ENCODE data around the gene MSRB3.

MSRB3 gene

GRCh38 chr12:65278576-65279368, at the start of gene MSRB3:
MSRB3 (plus strand) TSS chr12:65278683; CDS start chr12:65308580, 29,897 bp downstream.
- DNase-seq = peak; percentile 24
- in situ Hi-C loops (cut with MboI; ENCODE audit: low pct_unique_long_range_greater_than_20kb, low sequenced_read_pairs) = loop anchor here (25.0 kb wide), 1 partner anchor 391 kb away; no protein-coding TSS in a partner anchor

- in situ Hi-C loops (cut with MboI; ENCODE audit: low pct_unique_long_range_greater_than_20kb, low sequenced_read_pairs) = loop anchor here (25.0 kb wide), 1 partner anchor 117 kb away; the partner anchor contains the start of gene WIF1
- DNase-seq = no peak
Measured at GRCh38 chr12:65229441-65229840, 49.0 kb upstream of the MSRB3 start.

GRCh38 chr12:65232476-65233077, 45.9 kb upstream of the MSRB3 start:
- in situ Hi-C loops (cut with MboI; ENCODE audit: low pct_unique_long_range_greater_than_20kb, low sequenced_read_pairs) = loop anchor here (25.0 kb wide), 1 partner anchor 120 kb away; the partner anchor contains the start of gene WIF1
- peak; percentile 56 for DNase-seq

- in situ Hi-C loops (cut with MboI; ENCODE audit: low pct_unique_long_range_greater_than_20kb, low sequenced_read_pairs) = loop anchor here (25.0 kb wide), 1 partner anchor 125 kb away; the partner anchor contains the start of gene WIF1
Measured at GRCh38 chr12:65237153-65237552, 41.3 kb upstream of the MSRB3 start.

GRCh38 chr12:65238609-65239008, 39.9 kb upstream of the MSRB3 start:
- in situ Hi-C loops (cut with MboI; ENCODE audit: low pct_unique_long_range_greater_than_20kb, low sequenced_read_pairs) = loop anchor here (25.0 kb wide), 1 partner anchor 126 kb away; the partner anchor contains the start of gene WIF1

More at GRCh38 chr12:65237153-65237552, 41.3 kb upstream of the MSRB3 start:
- no peak for DNase-seq

GRCh38 chr12:65248656-65249633, 29.5 kb upstream of the MSRB3 start:
- no peak for DNase-seq
- in situ Hi-C loops (cut with MboI; ENCODE audit: low pct_unique_long_range_greater_than_20kb, low sequenced_read_pairs) = loop anchor here (25.0 kb wide), 1 partner anchor 137 kb away; the partner anchor contains the start of gene WIF1

More at GRCh38 chr12:65238609-65239008, 39.9 kb upstream of the MSRB3 start:
- DNase-seq = no peak

GRCh38 chr12:65252515-65252914, 26.0 kb upstream of the MSRB3 start:
- in situ Hi-C loops (cut with MboI; ENCODE audit: low pct_unique_long_range_greater_than_20kb, low sequenced_read_pairs) = no loop called here
- DNase-seq = no peak

GRCh38 chr12:65257986-65258385, 20.5 kb upstream of the MSRB3 start:
- in situ Hi-C loops (cut with MboI; ENCODE audit: low pct_unique_long_range_greater_than_20kb, low sequenced_read_pairs) = no loop called here
- DNase-seq = no peak

- in situ Hi-C loops (cut with MboI; ENCODE audit: low pct_unique_long_range_greater_than_20kb, low sequenced_read_pairs) = no loop called here
- no peak for DNase-seq
Measured at GRCh38 chr12:65259501-65259900, 19.0 kb upstream of the MSRB3 start.

GRCh38 chr12:65263777-65264176, 14.7 kb upstream of the MSRB3 start:
- in situ Hi-C loops (cut with MboI; ENCODE audit: low pct_unique_long_range_greater_than_20kb, low sequenced_read_pairs) = no loop called here
- DNase-seq = no peak

GRCh38 chr12:65266408-65266807, 12.1 kb upstream of the MSRB3 start:
- DNase-seq = no peak
- in situ Hi-C loops (cut with MboI; ENCODE audit: low pct_unique_long_range_greater_than_20kb, low sequenced_read_pairs) = no loop called here

- in situ Hi-C loops (cut with MboI; ENCODE audit: low pct_unique_long_range_greater_than_20kb, low sequenced_read_pairs) = no loop called here
- no peak for DNase-seq
Measured at GRCh38 chr12:65269603-65270002, 8.9 kb upstream of the MSRB3 start.

- no peak for DNase-seq
- in situ Hi-C loops (cut with MboI; ENCODE audit: low pct_unique_long_range_greater_than_20kb, low sequenced_read_pairs) = loop anchor here (25.0 kb wide), 1 partner anchor 387 kb away; no protein-coding TSS in a partner anchor
Measured at GRCh38 chr12:65274602-65275272, 3.7 kb upstream of the MSRB3 start.

GRCh38 chr12:65275627-65276026, 2.9 kb upstream of the MSRB3 start:
- no peak for DNase-seq
- in situ Hi-C loops (cut with MboI; ENCODE audit: low pct_unique_long_range_greater_than_20kb, low sequenced_read_pairs) = loop anchor here (25.0 kb wide), 1 partner anchor 388 kb away; no protein-coding TSS in a partner anchor

- DNase-seq = peak; percentile 26
- in situ Hi-C loops (cut with MboI; ENCODE audit: low pct_unique_long_range_greater_than_20kb, low sequenced_read_pairs) = loop anchor here (25.0 kb wide), 1 partner anchor 390 kb away; no protein-coding TSS in a partner anchor
Measured at GRCh38 chr12:65276916-65277530, 1.5 kb upstream of the MSRB3 start.

GRCh38 chr12:65277994-65278575, 398 bp upstream of the MSRB3 start:
- no peak for DNase-seq
- in situ Hi-C loops (cut with MboI; ENCODE audit: low pct_unique_long_range_greater_than_20kb, low sequenced_read_pairs) = loop anchor here (25.0 kb wide), 1 partner anchor 391 kb away; no protein-coding TSS in a partner anchor

GRCh38 chr12:65279369-65280112, 1.1 kb downstream of the MSRB3 start:
- in situ Hi-C loops (cut with MboI; ENCODE audit: low pct_unique_long_range_greater_than_20kb, low sequenced_read_pairs) = loop anchor here (25.0 kb wide), 1 partner anchor 392 kb away; no protein-coding TSS in a partner anchor

More at GRCh38 chr12:65279369-65280112, 1.1 kb downstream of the MSRB3 start:
- no peak for DNase-seq

Measured in KBM-7 (cell line).